Bone marrow (tissue), 2 donors: Measurements from ENCODE around the gene CCDC8.
"Not testable (repeated sequence)": the region's sequence is repeated elsewhere in the genome, so short reads cannot be mapped to it uniquely, and the experiment has no call there.

Experiments
- DNase-seq, 2 donors: peaks; one replicate each; lab custom pipeline; 2025; lab: John Stamatoyannopoulos, UW

The CCDC8 gene

GRCh38 chr19:46428239-46429135, 15.1 kb upstream of the CCDC8 start, which contains the start of gene PNMA8C:
TSS of gene PNMA8C (minus strand) at chr19:46428936. CDS start at chr19:46428359, 577 bp downstream.
- DNase-seq: peak; percentile 9 to 12

DNA sequence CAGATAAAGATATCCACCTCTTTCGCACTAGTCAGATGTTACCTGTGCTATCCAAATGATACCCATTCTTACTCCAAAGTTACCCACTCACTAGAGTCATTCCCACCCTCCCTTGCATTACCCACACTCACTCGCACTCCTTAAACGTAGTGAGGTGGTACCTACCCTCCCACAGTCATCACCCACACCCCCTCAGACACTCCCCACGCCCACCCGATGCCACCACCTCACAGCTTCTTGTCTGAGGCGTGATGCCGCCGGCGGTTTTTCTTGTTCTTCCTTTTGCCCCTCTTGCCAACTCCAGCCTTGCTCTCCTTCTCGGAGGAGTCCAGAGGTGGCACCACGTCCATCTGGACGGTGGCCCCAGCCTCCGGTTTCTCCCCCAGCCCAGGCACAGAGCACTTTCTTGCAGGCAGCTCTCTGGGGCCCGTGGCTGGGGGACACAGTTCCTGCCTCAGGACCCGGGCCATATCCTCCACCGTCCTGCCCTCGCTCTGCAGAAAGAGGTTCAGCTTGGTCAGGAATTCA, 14.2 kb upstream of the CCDC8 start:
- no peak for DNase-seq

DNA sequence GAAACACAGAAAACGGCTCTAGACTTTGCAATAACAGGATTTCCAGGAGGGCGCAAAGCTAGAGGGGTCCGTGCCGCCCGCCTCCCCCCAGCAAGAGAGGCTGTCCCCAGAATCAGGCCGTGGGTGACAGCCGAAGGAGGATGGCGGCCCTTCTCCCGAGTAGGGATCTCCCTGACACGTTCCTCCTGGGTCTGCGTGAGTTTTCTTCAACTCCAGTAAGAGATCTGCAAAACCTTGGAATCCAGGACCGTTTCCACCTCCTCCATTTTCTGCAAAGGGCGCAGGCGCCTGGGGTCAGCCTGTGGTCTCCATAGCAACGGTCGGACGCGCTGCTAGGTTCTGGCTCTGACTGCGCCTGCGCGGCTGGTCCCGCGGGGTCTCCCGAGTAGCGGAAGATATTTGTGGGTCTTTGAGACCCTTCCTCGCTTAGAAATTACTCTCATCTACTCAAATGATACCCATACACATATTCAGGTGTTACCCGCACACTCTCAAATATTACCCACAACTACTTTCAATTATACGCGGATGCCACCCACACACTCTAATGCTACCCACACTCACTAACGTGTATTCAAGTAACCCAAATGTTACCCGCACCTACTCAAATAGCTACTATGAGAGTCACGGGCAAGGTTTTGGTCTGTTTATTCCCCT, 13.3 kb upstream of the CCDC8 start:
- DNase-seq: no peak

DNA sequence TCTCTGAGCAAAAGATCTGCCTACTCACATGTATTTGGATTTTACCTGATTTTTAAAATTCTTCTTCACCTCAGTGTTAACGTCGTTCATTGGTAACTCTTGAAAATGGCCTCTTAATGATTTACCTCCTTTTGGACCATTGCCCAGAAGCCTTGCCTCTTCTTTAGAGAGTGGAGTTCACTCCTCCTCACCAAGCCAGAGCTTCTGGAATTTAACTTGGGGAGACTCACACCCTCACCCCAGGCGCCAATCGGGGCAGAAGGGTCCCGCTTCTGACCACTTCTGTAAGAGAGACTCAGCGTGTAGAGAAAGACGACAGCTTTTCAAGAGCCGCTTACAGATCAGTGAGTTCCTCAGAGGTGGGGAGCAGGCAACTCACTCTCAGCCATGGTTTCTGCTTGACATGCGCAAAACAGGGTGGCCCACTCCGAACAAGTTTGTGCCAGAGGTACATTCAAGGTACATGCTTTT, 12.7 kb upstream of the CCDC8 start:
- no peak for DNase-seq

DNA sequence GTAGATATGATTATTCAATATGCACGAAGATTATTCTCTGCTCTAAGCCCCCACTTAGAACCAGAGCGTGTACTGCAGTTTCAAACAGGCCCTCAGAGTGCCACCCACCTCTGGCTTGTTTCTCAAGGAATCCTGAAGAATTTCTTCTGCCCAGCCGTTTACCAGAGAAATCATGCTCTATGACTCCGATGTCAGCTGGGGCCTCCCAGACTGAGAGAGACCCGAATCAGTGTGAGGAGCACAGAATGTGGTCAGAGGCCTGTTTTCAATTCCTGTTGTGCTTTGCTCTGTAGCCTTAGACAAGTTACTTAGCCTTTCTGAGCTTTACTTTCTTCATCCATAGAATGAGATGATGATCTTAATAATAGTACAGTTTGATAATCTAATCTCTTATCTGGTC, 9.8 kb upstream of the CCDC8 start:
- no peak for DNase-seq

DNA sequence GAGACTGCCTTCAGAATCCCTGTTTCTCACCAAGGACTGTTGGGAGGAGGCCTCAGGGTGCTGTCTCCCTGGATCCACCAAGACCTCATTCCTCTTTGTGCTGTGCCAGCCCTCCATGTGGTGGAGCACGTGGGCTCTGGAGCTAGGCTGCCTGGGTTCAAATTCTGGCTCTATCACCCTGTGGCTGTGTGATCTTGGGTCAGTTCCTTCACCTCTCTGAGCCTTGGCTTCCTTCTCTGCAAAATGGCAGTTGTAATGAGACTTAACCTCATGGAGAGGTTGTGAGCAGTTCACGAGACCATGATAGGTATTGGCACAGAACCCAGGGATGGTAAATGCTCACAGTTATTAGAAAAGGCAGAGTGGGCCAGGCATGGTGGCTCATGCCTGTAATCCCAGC, 9.0 kb upstream of the CCDC8 start:
- no peak for DNase-seq

GRCh38 chr19:46420056-46420455, 6.7 kb upstream of the CCDC8 start:
- DNase-seq: no peak

DNA sequence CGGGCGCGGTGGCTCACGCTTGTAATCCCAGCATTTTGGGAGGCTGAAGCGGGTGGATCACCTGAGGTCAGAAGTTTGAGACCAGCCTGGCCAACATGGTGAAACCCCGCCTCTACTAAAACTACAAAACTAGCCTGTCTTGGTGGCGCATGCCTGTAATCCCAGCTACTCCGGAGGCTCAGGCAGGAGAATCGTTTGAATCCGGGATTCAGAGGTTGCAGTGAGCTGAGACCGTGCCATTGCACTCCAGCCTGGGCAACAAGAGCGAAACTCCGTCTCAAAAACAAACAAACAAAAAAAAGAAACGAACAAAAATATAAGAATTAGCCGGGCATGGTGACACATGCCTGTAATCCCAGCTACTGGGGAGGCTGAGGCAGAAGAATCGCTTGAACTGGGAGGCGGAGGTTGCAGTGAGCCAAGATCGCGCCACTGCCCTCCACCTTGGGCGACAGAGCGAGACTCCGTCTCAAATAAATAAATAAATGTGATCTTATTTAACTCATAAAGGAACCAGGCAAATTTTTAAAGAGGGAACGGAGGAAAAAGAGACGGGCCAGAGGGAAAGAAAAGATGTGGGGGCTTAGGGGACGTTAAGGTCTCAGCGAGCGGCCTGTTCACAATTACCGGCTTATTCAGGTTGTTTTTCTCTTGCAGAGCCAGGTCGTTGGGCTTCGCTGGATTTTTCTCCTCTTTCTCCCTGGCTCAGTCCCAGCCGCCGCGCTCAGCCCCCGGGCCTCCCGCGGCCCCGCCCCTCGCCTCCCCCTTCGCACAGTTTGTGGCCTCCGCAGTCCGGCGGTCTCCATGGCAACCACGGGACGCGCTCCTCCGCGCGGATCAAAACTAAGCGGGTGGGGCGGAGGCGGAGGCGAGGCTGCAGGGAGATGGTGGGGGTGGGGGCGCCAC, 2.7 kb upstream of the CCDC8 start:
- DNase-seq: not testable (repeated sequence)

DNA sequence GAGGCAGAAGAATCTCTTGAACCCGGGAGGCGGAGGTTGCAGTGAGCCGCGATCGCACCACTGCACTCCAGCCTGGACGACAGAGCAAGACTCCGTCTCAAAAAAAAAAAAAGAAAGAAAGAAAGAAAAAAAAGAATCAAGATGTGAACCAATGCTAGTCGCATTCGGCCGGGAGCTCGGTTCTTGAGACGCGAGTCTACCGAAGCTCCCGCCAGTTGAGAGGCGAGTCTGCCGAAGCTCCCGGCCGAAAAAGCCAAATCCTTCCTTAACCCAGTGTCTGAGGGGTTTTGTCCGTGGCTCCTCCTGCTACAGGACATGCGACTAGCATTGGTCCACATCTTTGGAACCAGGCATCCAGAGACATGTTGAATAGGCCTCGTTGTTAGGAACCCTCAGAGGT, 1.5 kb upstream of the CCDC8 start:
- not testable (repeated sequence) for DNase-seq

- no peak for DNase-seq
Observed at GRCh38 chr19:46412650-46413261, 608 bp downstream of the CCDC8 start.

- no peak for DNase-seq
Observed at GRCh38 chr19:46411925-46412649, 1.3 kb downstream of the CCDC8 start.

GRCh38 chr19:46411088-46411924, 2.1 kb downstream of the CCDC8 start:
- no peak for DNase-seq

- no peak for DNase-seq
Observed at GRCh38 chr19:46410205-46411087, 2.9 kb downstream of the CCDC8 start.

GRCh38 chr19:46409191-46409590, 4.2 kb downstream of the CCDC8 start:
- DNase-seq: no peak

DNA sequence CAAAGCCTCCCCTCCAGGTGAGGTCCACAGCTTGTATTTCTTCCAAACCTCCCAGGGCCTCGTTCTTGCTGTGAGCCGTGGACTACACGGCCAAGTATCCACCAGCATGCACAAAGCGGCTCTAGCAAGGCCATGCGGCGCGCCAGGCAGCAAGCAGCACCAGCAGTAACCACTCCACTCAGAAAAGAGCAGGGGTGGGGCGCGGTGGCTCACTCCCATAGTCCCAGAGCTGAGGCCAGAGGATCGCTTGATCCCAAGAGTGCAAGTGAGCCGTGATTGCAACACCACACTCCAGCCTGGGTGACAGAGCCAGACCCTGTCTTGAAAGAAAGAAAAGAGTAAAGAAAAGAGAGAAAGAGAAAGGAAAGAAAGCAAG, 4.7 kb downstream of the CCDC8 start:
- no peak for DNase-seq

GRCh38 chr19:46407856-46408663, 5.3 kb downstream of the CCDC8 start:
- no peak for DNase-seq

DNA sequence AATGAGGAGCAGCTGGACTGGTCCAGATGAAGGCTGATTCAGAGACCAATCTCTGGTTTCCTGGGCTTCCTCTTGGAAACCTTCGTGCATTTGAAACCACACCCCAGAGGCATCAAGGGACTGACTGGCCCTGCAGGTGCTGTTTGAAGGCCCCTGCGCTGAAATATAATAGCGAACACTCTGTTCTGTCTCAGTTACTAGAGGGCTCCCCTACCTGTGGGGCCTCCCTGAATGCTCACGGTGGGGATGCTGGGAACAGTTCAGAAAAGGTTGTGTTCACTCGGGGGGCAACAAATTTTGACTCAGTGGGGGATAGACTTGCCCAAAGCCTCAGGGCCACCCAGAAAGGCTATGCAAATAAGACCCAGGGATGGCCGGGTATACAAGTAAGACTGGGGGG, 6.4 kb downstream of the CCDC8 start:
- no peak for DNase-seq
